SK-N-SH (cell line): ENCODE results near the gene AP3S2.

Source experiments
- CHD2 ChIP-seq: fragments of 150-350 bp; IDR thresholded peaks from 2 replicates; pipeline ENCODE4 v1.6.1; 2018; ENCODE audit warnings: low read length; ENCODE audit not compliant: partially characterized antibody
- CTCF ChIP-seq: fragments of 200-600 bp; sonication (generic); IDR thresholded peaks from 2 replicates; pipeline ENCODE4 v1.6.1; 2017; ENCODE audit warnings: antibody characterized with exemption, mild to moderate bottlenecking, moderate library complexity
- EP300 ChIP-seq, 2 experiments: IDR thresholded peaks; 2 replicates each; pipeline versions ENCODE4 v1.4.0 to v1.6.1; 2012; ENCODE audit warnings: borderline replicate concordance in 1 of 2, low read depth in 1 of 2, low read length in 1 of 2
- EZH2phosphoT487 ChIP-seq: fragments of 200-600 bp; sonication (generic); IDR thresholded peaks from 2 replicates; pipeline ENCODE4 v1.6.1; 2017; ENCODE audit warnings: low read depth, mixed run types, mild to moderate bottlenecking, antibody characterized with exemption, moderate library complexity, borderline replicate concordance
- POLR2AphosphoS5 ChIP-seq: IDR thresholded peaks from 2 replicates; pipeline ENCODE4 v1.6.1; 2012; ENCODE audit warnings: low read depth, low read length
- SIN3A ChIP-seq: IDR thresholded peaks from 2 replicates; pipeline ENCODE4 v1.6.1; 2012; ENCODE audit warnings: low read depth, mild to moderate bottlenecking, low read length, moderate library complexity, borderline replicate concordance
- SMC3 ChIP-seq: IDR thresholded peaks from 2 replicates; pipeline ENCODE4 v1.6.1; 2012; ENCODE audit warnings: low read depth, low read length, improper control_type of control experiment

- TF ChIP-seq POLR2AphosphoS5 (no peak), SIN3A (no peak), SMC3 (no peak), CTCF (no peak), CHD2 (no peak), EZH2phosphoT487 (no peak), EP300 (IDR thresholded peaks at IDR 0.05; ENCODE audit: borderline replicate concordance in 1 of 2, low read depth in 1 of 2, low read length in 1 of 2) (no peak)
Observed at GRCh38 chr15:89815769-89816168, 78.0 kb downstream of the AP3S2 start.
